ENCODE data around the gene BMP2K.

Gene BMP2K

DNA sequence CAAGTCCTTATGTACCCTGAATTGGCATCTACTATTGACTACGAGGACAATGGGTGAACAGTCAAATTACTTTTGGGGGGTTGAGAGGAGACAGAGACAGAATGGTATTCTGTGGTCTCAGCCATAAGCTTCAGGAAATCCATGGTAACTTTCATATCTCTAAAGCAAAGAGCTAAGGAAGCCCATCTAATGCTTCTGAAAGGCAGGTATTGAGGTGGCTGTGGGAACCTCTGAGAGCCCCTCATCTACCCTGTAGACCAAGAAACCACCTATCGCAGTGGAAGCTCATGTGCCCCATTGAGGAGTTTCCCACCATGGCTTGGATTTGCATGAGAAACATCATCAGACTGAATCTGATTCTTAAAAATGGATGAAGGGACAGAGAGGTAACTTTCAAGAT is 23.1 kb upstream of the BMP2K start:
- DNase-seq (ENCODE audit: low spot score), result no peak
- in situ Hi-C loops (cut with MboI; ENCODE audit: low sequenced_read_pairs, unreplicated experiment), result no loop called here
- TF ChIP-seq, protein P1, sequence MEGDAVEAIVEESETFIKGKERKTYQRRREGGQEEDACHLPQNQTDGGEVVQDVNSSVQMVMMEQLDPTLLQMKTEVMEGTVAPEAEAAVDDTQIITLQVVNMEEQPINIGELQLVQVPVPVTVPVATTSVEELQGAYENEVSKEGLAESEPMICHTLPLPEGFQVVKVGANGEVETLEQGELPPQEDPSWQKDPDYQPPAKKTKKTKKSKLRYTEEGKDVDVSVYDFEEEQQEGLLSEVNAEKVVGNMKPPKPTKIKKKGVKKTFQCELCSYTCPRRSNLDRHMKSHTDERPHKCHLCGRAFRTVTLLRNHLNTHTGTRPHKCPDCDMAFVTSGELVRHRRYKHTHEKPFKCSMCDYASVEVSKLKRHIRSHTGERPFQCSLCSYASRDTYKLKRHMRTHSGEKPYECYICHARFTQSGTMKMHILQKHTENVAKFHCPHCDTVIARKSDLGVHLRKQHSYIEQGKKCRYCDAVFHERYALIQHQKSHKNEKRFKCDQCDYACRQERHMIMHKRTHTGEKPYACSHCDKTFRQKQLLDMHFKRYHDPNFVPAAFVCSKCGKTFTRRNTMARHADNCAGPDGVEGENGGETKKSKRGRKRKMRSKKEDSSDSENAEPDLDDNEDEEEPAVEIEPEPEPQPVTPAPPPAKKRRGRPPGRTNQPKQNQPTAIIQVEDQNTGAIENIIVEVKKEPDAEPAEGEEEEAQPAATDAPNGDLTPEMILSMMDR (IDR thresholded peaks at IDR 0.05; ENCODE audit: borderline replicate concordance, control extremely low read depth, extremely low read depth, insufficient read depth, missing control alignments), result no peak

- in situ Hi-C loops (cut with MboI; ENCODE audit: low sequenced_read_pairs, unreplicated experiment), result no loop called here
- TF ChIP-seq, protein P1 (IDR thresholded peaks at IDR 0.05; ENCODE audit: borderline replicate concordance, control extremely low read depth, extremely low read depth, insufficient read depth, missing control alignments), result no peak
- DNase-seq (ENCODE audit: low spot score), result no peak
These were observed 21.3 kb upstream of the BMP2K start for GRCh38 chr4:78754872-78755271.

DNA sequence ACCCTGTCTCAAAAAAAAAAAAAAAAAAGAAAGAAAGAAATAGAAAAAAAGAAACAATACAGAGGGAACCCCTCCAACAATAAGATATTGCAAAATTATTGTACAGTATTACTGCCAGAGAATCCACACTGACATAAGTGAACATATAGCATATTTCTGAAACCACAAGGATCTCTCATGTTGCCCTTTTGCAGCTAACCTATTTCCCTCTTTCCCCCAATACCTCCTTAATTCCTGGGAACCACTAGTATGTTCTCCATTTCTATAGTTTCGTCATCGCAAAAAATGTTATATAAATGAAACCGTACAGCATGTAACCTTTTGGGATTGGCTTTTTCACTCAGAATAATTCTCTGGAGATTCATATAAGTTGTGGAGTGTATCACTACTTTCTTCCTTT is 20.0 kb upstream of the BMP2K start:
- TF ChIP-seq, protein P1 (IDR thresholded peaks at IDR 0.05; ENCODE audit: borderline replicate concordance, control extremely low read depth, extremely low read depth, insufficient read depth, missing control alignments), result no peak
- DNase-seq (ENCODE audit: low spot score), result no peak
- in situ Hi-C loops (cut with MboI; ENCODE audit: low sequenced_read_pairs, unreplicated experiment), result no loop called here

DNA sequence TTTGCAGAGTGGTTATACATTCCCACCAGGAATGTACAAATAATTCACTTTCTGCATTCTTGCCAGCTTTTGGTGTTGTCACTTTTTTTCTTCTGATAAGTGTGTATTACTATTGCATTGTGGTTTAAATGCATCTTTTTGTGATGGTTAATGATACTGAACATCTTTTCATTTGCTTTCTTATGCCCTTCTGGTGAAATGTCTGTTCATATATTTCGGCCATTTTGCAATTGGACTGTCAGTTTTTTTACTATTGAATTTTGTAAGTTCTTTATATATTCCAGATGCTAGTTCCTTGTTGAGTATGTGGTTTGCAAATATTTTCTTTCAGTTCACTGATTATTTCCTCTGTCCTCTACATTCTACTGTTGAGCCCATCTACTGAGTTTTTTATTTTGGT is 19.4 kb upstream of the BMP2K start:
- in situ Hi-C loops (cut with MboI; ENCODE audit: low sequenced_read_pairs, unreplicated experiment), result no loop called here
- TF ChIP-seq, protein P1 (IDR thresholded peaks at IDR 0.05; ENCODE audit: borderline replicate concordance, control extremely low read depth, extremely low read depth, insufficient read depth, missing control alignments), result no peak
- no peak for DNase-seq (ENCODE audit: low spot score)

GRCh38 chr4:78757574-78757973 is 18.6 kb upstream of the BMP2K start:
- no peak for DNase-seq (ENCODE audit: low spot score)
- TF ChIP-seq, protein P1 (IDR thresholded peaks at IDR 0.05; ENCODE audit: borderline replicate concordance, control extremely low read depth, extremely low read depth, insufficient read depth, missing control alignments), result no peak
- in situ Hi-C loops (cut with MboI; ENCODE audit: low sequenced_read_pairs, unreplicated experiment), result no loop called here

GRCh38 chr4:78758085-78758484 is 18.1 kb upstream of the BMP2K start:
- no peak for DNase-seq (ENCODE audit: low spot score)
- TF ChIP-seq, protein P1 (IDR thresholded peaks at IDR 0.05; ENCODE audit: borderline replicate concordance, control extremely low read depth, extremely low read depth, insufficient read depth, missing control alignments), result no peak
- in situ Hi-C loops (cut with MboI; ENCODE audit: low sequenced_read_pairs, unreplicated experiment), result no loop called here

- TF ChIP-seq, protein P1 (IDR thresholded peaks at IDR 0.05; ENCODE audit: borderline replicate concordance, control extremely low read depth, extremely low read depth, insufficient read depth, missing control alignments), result no peak
- in situ Hi-C loops (cut with MboI; ENCODE audit: low sequenced_read_pairs, unreplicated experiment), result no loop called here
- DNase-seq (ENCODE audit: low spot score), result no peak
These were observed 13.6 kb upstream of the BMP2K start for GRCh38 chr4:78762529-78762928.

All from GM13976 (cell line).